Activated T-helper 2 cell treated with anti-CD3 and anti-CD28 coated beads, Interferon-gamma antibody, Interleukin-2, Interleukin-4, amounts not matched to agents 10 μg/mL and 5 μg/mL and 100 μg/mL, durations not matched to agents 14 hours and 24 hours and 36 hours (primary cell): ENCODE data around the gene ABTB1. TPM values are rescaled to one million over a fixed set of nuclear protein-coding genes. Genes with fewer than 3 reads are reported as not detected.

Source experiments
- DNase-seq: peaks from one replicate; pipeline ENCODE4 v3.0.0; 2021; ENCODE audit warnings: low spot score
- H3K27ac Mint-ChIP-seq: one replicate; pipeline ENCODE4 v1.8.0; 2021; ENCODE audit warnings: mixed read lengths
- H3K27me3 Mint-ChIP-seq: one replicate; pipeline ENCODE4 v1.8.0; 2021; ENCODE audit warnings: low read depth, mixed read lengths
- H3K36me3 Mint-ChIP-seq: one replicate; pipeline ENCODE4 v1.8.0; 2021; ENCODE audit warnings: low read depth, mixed read lengths
- H3K4me1 Mint-ChIP-seq: one replicate; pipeline ENCODE4 v1.8.0; 2021; ENCODE audit warnings: low read depth, mixed read lengths
- H3K4me3 Mint-ChIP-seq: one replicate; pipeline ENCODE4 v1.8.0; 2021; ENCODE audit warnings: low read depth, mild to moderate bottlenecking, moderate library complexity, mixed read lengths
- H3K9me3 Mint-ChIP-seq: one replicate; pipeline ENCODE4 v1.8.0; 2021; ENCODE audit warnings: mixed read lengths
- intact Hi-C: fragments of 100-400 bp; cut with micrococcal nuclease; formaldehyde crosslinking; loops from one replicate; pipeline ENCODE4 v1.15.1; 2023
- total RNA-seq: library from RNA; stranded (reverse); gene quantifications from 2 replicates; pipeline ENCODE4 v1.2.3, GENCODE V29; 2022

The ABTB1 gene
- total RNA-seq, 1 donor from 2014 or later, result 11.7 TPM

DNA sequence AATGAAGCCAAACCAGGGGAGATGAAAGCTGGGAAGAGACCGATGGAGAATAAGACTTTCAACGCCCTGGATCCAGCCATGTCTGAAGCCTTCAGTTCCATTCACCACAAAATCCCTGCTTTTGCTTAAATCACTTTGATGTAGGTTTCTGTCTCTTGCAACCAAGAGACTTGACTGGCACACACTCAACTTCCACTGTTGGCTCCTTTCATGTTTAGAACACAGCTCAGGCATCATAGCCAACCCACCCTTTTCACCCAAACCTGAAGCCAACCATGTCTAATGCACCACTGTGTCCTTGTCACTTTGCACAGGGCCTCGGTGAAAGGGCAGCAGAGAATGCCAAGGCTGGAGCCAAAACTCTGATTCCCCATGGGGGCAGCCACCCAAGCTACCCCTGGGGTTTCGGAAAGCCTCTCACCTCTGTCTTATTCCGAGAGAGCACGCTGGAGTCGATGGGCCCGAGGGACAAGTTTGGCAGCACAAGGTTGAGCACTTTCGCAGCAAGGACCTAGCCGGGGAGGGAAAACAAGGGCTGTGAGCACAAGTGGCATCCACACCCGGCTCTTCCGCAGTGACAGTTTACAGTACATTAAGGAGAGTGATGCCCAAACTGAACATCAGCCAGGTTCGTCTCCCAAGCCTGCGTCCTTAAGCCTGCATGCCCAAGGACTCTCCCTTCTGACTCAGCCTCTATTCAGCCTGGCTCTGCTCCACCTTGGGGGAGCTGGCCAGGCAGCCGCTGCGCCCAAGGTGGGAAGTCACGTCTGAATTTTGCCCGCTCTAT lies 37.6 kb downstream of the ABTB1 start:
- intact Hi-C loops, result no loop called here
- H3K27me3 Mint-ChIP-seq, result peaks cover under 1% of the 10 kb centered on the region

DNA sequence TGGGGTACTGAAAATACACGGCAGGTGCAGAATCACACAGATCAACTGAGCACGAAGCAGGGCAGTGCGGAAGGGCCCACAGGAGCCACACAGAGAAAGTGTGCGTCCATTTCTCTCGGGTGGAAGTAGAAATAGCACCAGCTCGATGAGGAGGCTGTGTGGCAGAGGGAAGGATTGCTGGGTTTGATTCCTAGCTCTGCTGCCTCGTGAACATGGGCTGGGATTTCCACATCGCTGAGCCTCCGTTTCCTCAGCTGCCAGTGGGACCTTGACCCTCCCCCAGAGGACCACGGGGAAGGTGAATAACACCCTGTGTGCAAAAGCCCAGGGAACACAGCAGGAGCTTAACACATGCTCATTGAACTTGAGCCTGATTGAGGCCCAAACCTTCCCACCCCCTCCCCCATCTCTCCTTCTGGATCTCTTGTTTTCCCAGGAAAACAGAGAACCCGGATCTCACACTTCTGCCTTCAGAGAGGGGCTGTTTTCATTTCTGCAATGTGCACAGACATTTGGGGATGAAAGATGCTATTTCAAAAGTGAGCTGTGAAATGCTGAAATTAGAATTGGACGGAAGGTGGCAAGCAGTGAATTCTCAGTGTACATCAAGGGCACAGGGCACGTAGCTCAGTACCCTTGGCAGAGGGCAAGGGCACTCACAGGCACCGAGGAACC lies 38.4 kb downstream of the ABTB1 start:
- intact Hi-C loops, result no loop called here
- Mint-ChIP-seq H3K9me3 (no peaks in the 10 kb centered on the region), H3K27me3 (peaks cover 1% of the 10 kb centered on the region)

More for the DNA sequence above, 37.6 kb downstream of the ABTB1 start:
- H3K27ac Mint-ChIP-seq, result no peak overlapping the region
- no peak overlapping the region for H3K4me3 Mint-ChIP-seq
- no peaks in the 10 kb centered on the region for H3K9me3 Mint-ChIP-seq
- H3K4me1 Mint-ChIP-seq, result no peaks in the 10 kb centered on the region
- DNase-seq, result no peak
- H3K36me3 Mint-ChIP-seq, result no peaks in the 10 kb centered on the region

DNA sequence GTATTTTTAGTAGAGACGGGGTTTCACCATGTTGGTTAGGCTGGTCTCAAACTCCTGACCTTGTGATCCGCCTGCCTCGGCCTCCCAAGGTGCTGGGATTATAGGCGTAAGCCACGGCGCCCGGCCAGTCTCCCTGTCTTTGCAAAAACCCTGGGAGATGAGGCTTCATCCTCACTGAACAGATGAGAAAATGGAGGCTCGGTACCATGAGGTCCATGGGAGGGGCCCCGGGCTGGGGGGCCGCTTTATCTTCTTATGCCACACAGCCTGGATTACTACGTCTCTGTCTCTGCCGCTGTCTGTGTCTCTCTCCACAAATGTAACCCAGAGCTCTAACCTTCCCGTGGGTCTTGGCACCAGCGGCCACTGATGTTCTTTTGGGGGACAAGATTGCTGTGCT lies 39.1 kb downstream of the ABTB1 start:
- DNase-seq, result no peak
- peaks cover 1% of the 10 kb centered on the region for H3K27me3 Mint-ChIP-seq
- no peak overlapping the region for H3K27ac Mint-ChIP-seq
- H3K9me3 Mint-ChIP-seq, result no peaks in the 10 kb centered on the region
- intact Hi-C loops, result no loop called here
- no peaks in the 10 kb centered on the region for H3K4me1 Mint-ChIP-seq
- no peak overlapping the region for H3K4me3 Mint-ChIP-seq
- no peaks in the 10 kb centered on the region for H3K36me3 Mint-ChIP-seq

More for the DNA sequence above, 38.4 kb downstream of the ABTB1 start:
- DNase-seq, result no peak
- no peak overlapping the region for H3K4me3 Mint-ChIP-seq
- H3K27ac Mint-ChIP-seq, result no peak overlapping the region
- no peaks in the 10 kb centered on the region for H3K4me1 Mint-ChIP-seq
- H3K36me3 Mint-ChIP-seq, result no peaks in the 10 kb centered on the region

DNA sequence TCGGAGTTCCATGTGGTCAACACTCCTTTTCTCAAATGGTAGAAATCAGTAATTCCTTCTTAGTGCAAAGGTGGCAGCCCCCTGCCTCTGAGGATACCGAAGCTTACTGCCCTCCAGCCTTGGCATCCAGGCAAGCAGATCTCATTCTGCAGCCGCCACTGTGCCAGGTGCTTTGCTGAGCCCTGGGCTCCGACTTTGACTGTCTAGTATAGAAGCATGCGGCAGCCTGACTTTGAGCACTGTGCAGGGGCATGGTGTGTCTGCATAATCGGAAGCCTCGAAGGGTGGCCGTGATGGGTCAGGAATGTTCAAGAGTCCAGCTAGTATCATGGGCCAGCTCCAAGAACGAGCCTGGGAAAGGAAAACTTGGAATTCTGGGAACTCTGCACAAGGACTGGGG lies 39.7 kb downstream of the ABTB1 start:
- Mint-ChIP-seq H3K27ac (no peak overlapping the region), H3K4me3 (no peak overlapping the region), H3K36me3 (no peaks in the 10 kb centered on the region), H3K4me1 (no peaks in the 10 kb centered on the region), H3K27me3 (peaks cover 1% of the 10 kb centered on the region), H3K9me3 (no peaks in the 10 kb centered on the region)
- intact Hi-C loops, result no loop called here
- DNase-seq, result no peak

DNA sequence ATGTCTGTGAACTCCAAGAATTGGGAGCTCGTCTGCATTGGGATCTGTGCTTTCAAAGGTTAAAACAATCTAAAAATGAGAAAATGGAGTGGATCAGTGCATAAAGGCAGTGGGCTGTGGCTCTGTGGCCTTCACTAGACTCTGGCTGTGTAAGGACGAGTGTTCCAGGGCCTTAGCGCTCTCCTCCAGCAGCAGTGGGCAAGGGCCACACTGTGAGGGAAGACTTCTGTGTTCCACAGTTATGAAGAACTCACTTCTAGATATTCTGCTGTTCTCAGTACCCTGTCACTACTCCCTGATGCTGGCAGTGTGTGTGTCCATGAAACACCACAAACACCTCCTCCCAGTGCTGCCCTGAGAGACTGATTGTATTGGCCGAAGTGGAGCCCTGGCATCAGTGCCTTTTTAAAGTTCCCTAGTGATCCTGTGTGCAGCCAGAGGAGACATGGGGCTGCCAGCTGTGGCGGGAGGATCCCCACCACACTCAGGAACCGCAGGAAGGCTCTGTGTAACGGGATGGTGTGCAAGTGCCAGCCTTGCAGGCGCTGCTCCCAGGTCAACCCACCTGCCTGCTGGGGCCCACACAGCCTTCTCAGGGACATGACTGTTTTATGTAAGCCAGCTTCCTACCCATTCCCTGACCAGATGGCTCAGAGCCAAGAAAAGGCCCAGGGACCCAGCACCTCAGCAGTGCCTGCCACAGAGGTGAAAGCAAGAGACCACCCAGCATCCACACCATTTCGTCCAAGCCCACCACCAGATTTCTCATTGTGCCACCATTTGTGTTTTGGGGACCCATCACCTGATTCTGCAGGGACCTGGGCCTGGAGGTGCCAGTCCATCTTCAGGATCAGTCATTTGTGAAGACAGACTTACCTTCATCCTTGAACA lies 40.4 kb downstream of the ABTB1 start:
- H3K27ac Mint-ChIP-seq, result no peak overlapping the region
- H3K36me3 Mint-ChIP-seq, result no peaks in the 10 kb centered on the region
- H3K4me1 Mint-ChIP-seq, result no peaks in the 10 kb centered on the region
- peaks cover 1% of the 10 kb centered on the region for H3K27me3 Mint-ChIP-seq
- intact Hi-C loops, result no loop called here
- no peak for DNase-seq
- no peak overlapping the region for H3K4me3 Mint-ChIP-seq
- no peaks in the 10 kb centered on the region for H3K9me3 Mint-ChIP-seq

DNA sequence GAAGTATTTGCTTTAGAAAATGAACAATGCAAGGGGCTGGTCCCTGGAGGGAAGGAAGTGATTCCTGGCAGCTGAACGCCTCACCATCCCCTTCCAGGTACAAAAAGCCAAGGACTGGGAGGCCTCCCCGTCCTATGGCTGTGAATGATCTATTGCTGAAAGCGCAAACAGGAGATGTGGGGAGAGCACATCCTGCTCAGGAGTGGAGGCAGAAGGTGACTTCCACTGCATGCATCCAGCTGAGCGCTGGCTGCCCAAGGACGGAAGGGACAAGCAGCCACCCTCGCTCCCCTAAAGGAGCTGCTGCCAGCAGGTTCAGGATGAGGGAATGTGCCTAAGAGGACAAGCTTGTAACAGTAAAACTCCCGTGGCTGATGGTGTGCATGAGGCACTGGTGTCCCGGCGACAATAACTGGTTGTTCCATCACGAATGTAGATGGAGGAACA lies 41.4 kb downstream of the ABTB1 start:
- H3K36me3 Mint-ChIP-seq, result no peaks in the 10 kb centered on the region
- intact Hi-C loops, result no loop called here
- no peaks in the 10 kb centered on the region for H3K4me1 Mint-ChIP-seq
- no peak for DNase-seq
- H3K27me3 Mint-ChIP-seq, result peaks cover 1% of the 10 kb centered on the region
- H3K9me3 Mint-ChIP-seq, result no peaks in the 10 kb centered on the region
- no peak overlapping the region for H3K4me3 Mint-ChIP-seq
- no peak overlapping the region for H3K27ac Mint-ChIP-seq

DNA sequence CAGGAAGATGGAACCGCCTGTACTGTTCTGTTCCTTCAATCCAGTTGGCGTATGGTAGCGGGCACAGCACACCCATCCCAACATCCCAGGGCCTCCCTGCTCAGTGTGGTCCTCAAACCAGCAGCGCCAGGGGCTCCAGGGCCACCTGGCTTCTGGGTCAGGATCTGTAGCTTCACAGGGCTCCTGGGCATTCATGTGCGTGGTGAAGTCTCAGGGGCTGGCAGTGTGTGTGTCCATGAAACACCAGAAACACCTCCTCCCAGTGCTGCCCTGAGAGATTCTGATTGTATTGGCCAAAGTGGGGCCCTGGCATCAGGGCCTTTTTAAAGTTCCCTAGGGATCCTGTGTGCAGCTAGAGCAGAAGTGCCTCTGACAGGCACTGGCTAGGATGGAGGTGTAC lies 42.1 kb downstream of the ABTB1 start:
- intact Hi-C loops, result no loop called here
- no peaks in the 10 kb centered on the region for H3K36me3 Mint-ChIP-seq
- H3K27ac Mint-ChIP-seq, result no peak overlapping the region
- H3K9me3 Mint-ChIP-seq, result no peaks in the 10 kb centered on the region
- H3K4me1 Mint-ChIP-seq, result no peaks in the 10 kb centered on the region
- DNase-seq, result no peak
- no peak overlapping the region for H3K4me3 Mint-ChIP-seq
- peaks cover 1% of the 10 kb centered on the region for H3K27me3 Mint-ChIP-seq

DNA sequence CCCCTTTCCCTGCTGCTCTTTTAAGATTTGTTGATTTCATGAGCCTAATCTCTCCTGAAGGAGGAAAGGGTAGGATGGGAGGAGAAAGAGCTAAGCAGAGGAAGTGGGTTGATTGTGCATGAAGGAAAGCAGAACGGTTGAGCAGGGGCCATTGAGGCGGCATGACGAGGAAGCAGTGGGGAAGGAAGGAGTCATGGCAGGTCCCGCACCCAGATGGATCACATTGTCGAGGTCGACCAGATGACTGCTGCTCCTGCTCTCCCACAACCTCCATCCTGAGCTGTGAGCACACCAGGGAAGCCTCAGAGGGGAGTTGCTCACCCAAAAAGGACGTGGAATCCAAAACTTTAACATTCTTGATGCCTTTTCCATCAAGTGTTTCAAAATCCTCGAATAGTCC lies 42.8 kb downstream of the ABTB1 start:
- Mint-ChIP-seq H3K36me3 (no peaks in the 10 kb centered on the region), H3K4me3 (no peak overlapping the region), H3K4me1 (no peaks in the 10 kb centered on the region), H3K27ac (no peak overlapping the region), H3K9me3 (no peaks in the 10 kb centered on the region), H3K27me3 (peaks cover 1% of the 10 kb centered on the region)
- intact Hi-C loops, result no loop called here
- no peak for DNase-seq

DNA sequence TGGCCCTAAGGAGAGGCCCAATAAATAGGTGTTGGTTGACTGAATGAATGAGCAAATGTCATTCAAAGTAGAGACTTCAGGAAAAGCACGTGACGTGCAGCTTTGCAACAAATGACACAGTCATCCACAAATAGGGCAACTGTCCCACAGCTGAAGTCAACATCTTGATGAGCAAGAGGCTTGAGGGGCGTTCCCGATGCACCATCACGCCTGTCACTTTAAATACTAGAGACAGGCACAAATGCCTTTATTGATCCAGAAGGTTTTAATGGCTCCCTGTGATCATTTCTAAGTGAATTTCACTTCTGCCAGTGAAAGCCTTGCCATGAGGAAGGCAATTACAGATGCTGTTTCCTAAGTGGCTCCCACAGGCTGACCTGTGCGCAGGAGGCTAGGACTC lies 43.6 kb downstream of the ABTB1 start:
- Mint-ChIP-seq H3K27ac (no peak overlapping the region), H3K36me3 (no peaks in the 10 kb centered on the region), H3K4me1 (no peaks in the 10 kb centered on the region), H3K4me3 (no peak overlapping the region), H3K27me3 (peaks cover 1% of the 10 kb centered on the region), H3K9me3 (no peaks in the 10 kb centered on the region)
- DNase-seq, result no peak
- intact Hi-C loops, result no loop called here

DNA sequence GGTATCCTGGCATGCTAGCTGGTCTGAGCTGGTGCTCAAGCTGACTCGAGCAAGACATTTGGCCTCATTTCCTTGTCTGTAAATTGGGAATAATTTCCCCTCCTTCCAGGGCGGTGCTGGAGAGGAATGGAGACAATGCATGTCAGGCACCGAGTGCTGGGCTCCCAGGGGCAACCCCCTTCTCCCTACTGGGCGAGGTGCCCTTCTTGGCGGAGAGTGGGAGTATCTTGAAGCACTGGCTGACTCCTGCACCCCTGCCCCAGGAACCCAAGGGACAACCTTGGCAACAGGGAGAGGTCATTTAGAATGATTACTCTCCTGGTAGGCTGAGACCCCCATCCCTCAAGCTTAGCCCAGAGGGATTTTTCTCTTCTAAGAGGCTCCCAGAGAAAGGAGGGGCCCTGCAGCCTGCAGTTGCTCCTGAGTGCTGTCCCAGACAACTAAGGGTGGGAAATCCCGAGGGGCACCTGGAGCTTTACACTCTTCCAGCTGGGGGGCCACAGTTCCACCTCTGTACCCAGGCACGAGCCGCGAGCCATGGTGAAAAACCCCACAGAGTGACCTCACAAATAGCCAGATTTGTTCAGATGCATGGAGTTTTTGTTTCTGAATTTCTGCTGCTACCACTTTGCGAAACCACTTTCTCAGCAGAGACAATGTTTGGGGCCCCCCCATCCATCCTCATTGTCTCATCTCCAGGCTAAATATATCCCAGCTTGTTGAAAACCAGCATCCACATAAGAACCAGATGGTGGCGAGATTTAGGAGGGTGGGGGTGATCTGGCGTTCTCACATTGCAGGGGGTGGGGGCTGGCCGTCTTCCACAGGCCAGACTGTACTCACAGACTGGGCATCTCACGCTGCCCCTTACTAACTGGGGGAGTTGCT lies 44.8 kb downstream of the ABTB1 start:
- no peak overlapping the region for H3K27ac Mint-ChIP-seq
- H3K4me1 Mint-ChIP-seq, result no peaks in the 10 kb centered on the region
- no peak for DNase-seq
- H3K4me3 Mint-ChIP-seq, result no peak overlapping the region
- H3K36me3 Mint-ChIP-seq, result no peaks in the 10 kb centered on the region
- H3K9me3 Mint-ChIP-seq, result no peaks in the 10 kb centered on the region
- intact Hi-C loops, result no loop called here
- peaks cover 1% of the 10 kb centered on the region for H3K27me3 Mint-ChIP-seq

DNA sequence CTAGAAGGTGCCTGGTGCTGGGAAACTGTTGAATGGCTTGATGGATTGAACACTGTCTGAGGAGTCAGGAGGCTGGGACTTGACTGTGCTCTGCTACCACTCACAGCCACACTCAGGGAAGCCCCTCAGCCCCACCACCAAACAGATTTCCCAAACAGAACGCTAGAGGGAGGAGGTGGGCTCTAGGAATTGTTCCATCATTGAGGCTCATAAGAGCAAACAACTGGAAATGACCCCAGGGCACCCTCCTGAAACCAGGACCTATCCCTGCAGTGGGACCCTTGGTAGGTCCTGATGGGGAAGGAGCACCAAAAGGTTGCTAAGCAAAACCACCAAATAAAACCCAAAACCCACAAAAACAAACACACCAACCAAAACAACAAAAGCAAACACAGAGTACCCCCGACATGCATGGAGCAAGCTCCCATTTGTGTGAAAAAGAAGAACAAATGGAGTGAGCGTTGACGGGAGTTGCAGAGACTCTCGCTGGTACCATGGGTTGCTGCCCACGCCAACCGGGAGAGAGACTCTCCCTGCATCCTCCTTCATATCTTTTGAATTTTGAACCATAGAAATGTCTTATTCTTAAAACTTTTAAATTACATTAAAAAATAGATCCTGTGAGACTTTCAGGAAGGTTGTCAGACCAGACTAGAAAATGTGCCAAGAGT lies 45.6 kb downstream of the ABTB1 start:
- Mint-ChIP-seq H3K4me3 (no peak overlapping the region), H3K4me1 (no peaks in the 10 kb centered on the region), H3K27ac (no peak overlapping the region), H3K36me3 (no peaks in the 10 kb centered on the region), H3K9me3 (no peaks in the 10 kb centered on the region), H3K27me3 (peaks cover 1% of the 10 kb centered on the region)
- intact Hi-C loops, result no loop called here
- no peak for DNase-seq

DNA sequence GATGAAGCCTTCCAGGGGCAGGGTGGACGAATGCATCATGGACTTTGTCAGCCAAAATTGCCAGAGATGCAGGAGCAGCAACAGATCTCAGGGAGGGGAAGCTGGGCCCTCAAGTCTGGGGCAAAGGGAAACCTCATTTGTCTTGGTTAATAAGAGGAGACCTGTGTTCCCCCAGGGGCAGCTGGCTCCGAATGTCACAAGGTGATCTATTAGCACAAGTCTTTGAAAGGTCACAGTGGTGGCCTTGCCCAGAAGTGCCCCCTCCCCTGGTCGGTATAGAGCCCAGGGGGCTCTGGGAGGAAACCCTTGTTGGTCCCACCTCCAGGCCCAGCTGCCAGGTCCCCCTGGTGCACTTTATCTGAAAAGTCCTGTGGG lies 46.2 kb downstream of the ABTB1 start:
- Mint-ChIP-seq H3K36me3 (no peaks in the 10 kb centered on the region), H3K9me3 (no peaks in the 10 kb centered on the region), H3K27ac (no peak overlapping the region), H3K4me3 (no peak overlapping the region), H3K4me1 (no peaks in the 10 kb centered on the region), H3K27me3 (peaks cover 1% of the 10 kb centered on the region)
- no peak for DNase-seq
- intact Hi-C loops, result no loop called here
